ENCODE measurements around the gene ST6GAL2.

The ST6GAL2 gene

GRCh38 chr2:106831241-106831640, 54.7 kb downstream of the ST6GAL2 start:
- TF ChIP-seq EZH2phosphoT487 (IDR thresholded peaks at IDR 0.05; ENCODE audit: borderline replicate concordance, low read length) = no peak
- TF ChIP-seq, protein P1, sequence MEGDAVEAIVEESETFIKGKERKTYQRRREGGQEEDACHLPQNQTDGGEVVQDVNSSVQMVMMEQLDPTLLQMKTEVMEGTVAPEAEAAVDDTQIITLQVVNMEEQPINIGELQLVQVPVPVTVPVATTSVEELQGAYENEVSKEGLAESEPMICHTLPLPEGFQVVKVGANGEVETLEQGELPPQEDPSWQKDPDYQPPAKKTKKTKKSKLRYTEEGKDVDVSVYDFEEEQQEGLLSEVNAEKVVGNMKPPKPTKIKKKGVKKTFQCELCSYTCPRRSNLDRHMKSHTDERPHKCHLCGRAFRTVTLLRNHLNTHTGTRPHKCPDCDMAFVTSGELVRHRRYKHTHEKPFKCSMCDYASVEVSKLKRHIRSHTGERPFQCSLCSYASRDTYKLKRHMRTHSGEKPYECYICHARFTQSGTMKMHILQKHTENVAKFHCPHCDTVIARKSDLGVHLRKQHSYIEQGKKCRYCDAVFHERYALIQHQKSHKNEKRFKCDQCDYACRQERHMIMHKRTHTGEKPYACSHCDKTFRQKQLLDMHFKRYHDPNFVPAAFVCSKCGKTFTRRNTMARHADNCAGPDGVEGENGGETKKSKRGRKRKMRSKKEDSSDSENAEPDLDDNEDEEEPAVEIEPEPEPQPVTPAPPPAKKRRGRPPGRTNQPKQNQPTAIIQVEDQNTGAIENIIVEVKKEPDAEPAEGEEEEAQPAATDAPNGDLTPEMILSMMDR (IDR thresholded peaks at IDR 0.05; ENCODE audit: low read depth, low read length, poor library complexity, severe bottlenecking) = no peak

DNA sequence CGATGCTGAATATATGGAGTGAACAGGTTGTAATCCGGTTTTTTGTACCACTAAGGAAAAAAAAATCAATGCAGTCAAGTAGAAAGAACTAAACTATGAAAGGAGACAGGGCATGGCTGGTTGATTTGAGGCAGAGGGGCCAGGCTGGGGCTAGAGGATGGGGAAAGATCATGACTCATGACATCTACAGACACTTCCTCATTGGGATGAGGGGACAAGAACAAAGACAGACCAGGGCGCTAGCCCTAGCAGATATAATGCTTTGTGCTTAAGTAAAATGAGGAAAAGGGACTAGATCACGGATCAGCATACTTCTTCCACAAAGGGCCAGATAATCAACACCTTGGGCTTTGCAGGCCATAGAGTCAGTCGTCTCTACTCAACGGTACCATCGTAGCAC, 55.8 kb downstream of the ST6GAL2 start:
- Histone ChIP-seq H3K79me2 (ENCODE audit: control insufficient read depth, low read length) (no peaks in the 10 kb centered on the region), H3K27ac (ENCODE audit: low read depth, low read length) (no peak overlapping the region), H3K9me2 (replicated peaks; ENCODE audit: control insufficient read depth, low read length) (no peaks in the 10 kb centered on the region), H3K4me3 (ENCODE audit: low read length) (no peak overlapping the region), H3K4me1 (ENCODE audit: control insufficient read depth, low read length) (no peaks in the 10 kb centered on the region), H4K20me1 (ENCODE audit: control insufficient read depth, insufficient read depth, low read depth, low read length) (no peaks in the 10 kb centered on the region), H3K36me3 (ENCODE audit: control insufficient read depth, low read length) (no peaks in the 10 kb centered on the region), H3K9me3 (ENCODE audit: control insufficient read depth, insufficient read depth, low read length) (no peaks in the 10 kb centered on the region), H3K27me3 (ENCODE audit: control insufficient read depth, low read length) (peaks cover 2% of the 10 kb centered on the region; the same call in 1 of the 2 replicates), H3K4me2 (ENCODE audit: low read length) (no peak overlapping the region), H3F3A (ENCODE audit: control insufficient read depth, insufficient read depth) (no peaks in the 10 kb centered on the region)
- TF ChIP-seq EZH2phosphoT487 (IDR thresholded peaks at IDR 0.05; ENCODE audit: borderline replicate concordance, low read length) = no peak
- TF ChIP-seq, protein P1 (IDR thresholded peaks at IDR 0.05; ENCODE audit: low read depth, low read length, poor library complexity, severe bottlenecking) = no peak

More at GRCh38 chr2:106831241-106831640, 54.7 kb downstream of the ST6GAL2 start:
- no peaks in the 10 kb centered on the region for H3K79me2 ChIP-seq (ENCODE audit: control insufficient read depth, low read length)
- H3K36me3 ChIP-seq (ENCODE audit: control insufficient read depth, low read length) = no peaks in the 10 kb centered on the region
- no peak overlapping the region for H3K4me2 ChIP-seq (ENCODE audit: low read length)
- no peaks in the 10 kb centered on the region for H3K9me2 ChIP-seq (replicated peaks; ENCODE audit: control insufficient read depth, low read length)
- no peaks in the 10 kb centered on the region for H4K20me1 ChIP-seq (ENCODE audit: control insufficient read depth, insufficient read depth, low read depth, low read length)
- no peak overlapping the region for H3K4me3 ChIP-seq (ENCODE audit: low read length)
- H3K27ac ChIP-seq (ENCODE audit: low read depth, low read length) = no peak overlapping the region
- no peaks in the 10 kb centered on the region for H3K9me3 ChIP-seq (ENCODE audit: control insufficient read depth, insufficient read depth, low read length)
- peaks cover 2% of the 10 kb centered on the region; the same call in 1 of the 2 replicates for H3K27me3 ChIP-seq (ENCODE audit: control insufficient read depth, low read length)
- no peaks in the 10 kb centered on the region for H3F3A ChIP-seq (ENCODE audit: control insufficient read depth, insufficient read depth)
- no peaks in the 10 kb centered on the region for H3K4me1 ChIP-seq (ENCODE audit: control insufficient read depth, low read length)

- Histone ChIP-seq H3K27me3 (ENCODE audit: control insufficient read depth, low read length) (peaks cover 2% of the 10 kb centered on the region; the same call in 1 of the 2 replicates), H3K9me2 (replicated peaks; ENCODE audit: control insufficient read depth, low read length) (no peaks in the 10 kb centered on the region), H3K79me2 (ENCODE audit: control insufficient read depth, low read length) (no peaks in the 10 kb centered on the region), H3K4me1 (ENCODE audit: control insufficient read depth, low read length) (no peaks in the 10 kb centered on the region), H3K4me3 (ENCODE audit: low read length) (no peak overlapping the region), H3K36me3 (ENCODE audit: control insufficient read depth, low read length) (no peaks in the 10 kb centered on the region), H3K4me2 (ENCODE audit: low read length) (no peak overlapping the region), H3K27ac (ENCODE audit: low read depth, low read length) (no peak overlapping the region), H3F3A (ENCODE audit: control insufficient read depth, insufficient read depth) (no peaks in the 10 kb centered on the region), H4K20me1 (ENCODE audit: control insufficient read depth, insufficient read depth, low read depth, low read length) (no peaks in the 10 kb centered on the region), H3K9me3 (ENCODE audit: control insufficient read depth, insufficient read depth, low read length) (no peaks in the 10 kb centered on the region)
- no peak for TF ChIP-seq EZH2phosphoT487 (IDR thresholded peaks at IDR 0.05; ENCODE audit: borderline replicate concordance, low read length)
- TF ChIP-seq, protein P1 (IDR thresholded peaks at IDR 0.05; ENCODE audit: low read depth, low read length, poor library complexity, severe bottlenecking) = no peak
Measured at GRCh38 chr2:106828119-106828518, 57.8 kb downstream of the ST6GAL2 start.

Data from DOHH2 (cell line).